Embryonic facial prominence (tissue), 1 donor: ENCODE measurements around the gene RNF111.

Source experiments
- DNase-seq: peaks from one replicate; pipeline ENCODE4 v3.0.0-alpha.2; 2016; ENCODE audit errors: extremely low spot score

The RNF111 gene

DNA sequence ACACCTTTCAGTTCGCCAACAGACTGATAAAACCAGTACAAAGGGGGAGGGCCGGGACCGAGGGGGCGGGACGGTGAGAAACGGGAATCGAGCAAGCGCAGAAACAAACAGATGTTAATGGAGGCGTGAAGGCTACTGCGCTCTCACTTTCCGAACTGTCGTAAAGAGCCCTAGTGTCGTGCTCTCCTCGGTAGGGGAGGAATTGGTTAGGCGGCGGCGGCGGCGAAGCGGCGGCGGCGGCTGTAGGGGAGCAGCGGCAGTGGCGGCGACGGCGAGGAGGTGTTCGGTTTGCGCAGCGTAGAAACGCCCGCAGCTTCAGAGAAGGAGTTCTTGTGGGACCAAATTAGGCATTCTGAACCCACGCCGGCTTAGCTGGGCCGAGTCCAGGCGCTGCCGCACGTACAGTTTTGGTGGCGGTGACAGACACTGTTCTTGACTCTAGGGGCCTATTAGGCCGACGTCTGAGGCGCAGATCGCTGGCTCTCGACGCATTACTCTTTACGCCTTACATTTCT is at the start of gene RNF111:
TSS of gene RNF111 (plus strand) at position 173 of the 515 bp plus-strand sequence. CDS start 43,160 bp downstream, outside the sequence.
- DNase-seq, result peak; percentile 93

- DNase-seq, result no peak
Observed at GRCh38 chr15:58947179-58947578, 40.3 kb upstream of the RNF111 start.

DNA sequence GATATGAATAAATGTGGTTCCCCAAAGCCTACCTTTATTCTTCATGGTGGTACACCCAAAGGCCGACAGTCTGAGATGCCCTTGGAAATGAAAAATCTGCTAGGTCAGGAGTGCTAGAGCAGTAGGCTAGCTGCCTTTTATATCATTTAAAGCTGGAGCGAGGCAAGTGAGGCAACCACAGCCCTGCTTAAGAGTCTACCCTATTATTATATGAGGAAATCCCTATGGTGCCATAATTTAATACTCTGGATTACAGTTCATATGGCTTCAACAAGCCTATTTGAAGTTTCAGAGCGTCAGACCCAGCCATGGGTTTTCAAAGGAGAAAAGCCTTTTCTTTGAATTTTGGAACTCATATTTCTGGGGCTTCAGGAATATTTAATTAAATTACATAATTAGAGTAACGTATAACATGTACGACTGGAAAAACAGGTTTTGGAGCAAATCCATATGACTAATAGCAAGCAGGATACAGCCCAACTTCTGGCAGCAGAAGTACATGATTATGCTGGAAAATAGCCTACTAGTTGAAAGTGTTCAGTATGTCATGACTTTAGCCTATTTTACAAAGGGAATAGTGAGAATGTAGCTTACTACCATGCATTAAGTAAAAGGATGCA is 36.0 kb upstream of the RNF111 start:
- DNase-seq, result peak; percentile 45

DNA sequence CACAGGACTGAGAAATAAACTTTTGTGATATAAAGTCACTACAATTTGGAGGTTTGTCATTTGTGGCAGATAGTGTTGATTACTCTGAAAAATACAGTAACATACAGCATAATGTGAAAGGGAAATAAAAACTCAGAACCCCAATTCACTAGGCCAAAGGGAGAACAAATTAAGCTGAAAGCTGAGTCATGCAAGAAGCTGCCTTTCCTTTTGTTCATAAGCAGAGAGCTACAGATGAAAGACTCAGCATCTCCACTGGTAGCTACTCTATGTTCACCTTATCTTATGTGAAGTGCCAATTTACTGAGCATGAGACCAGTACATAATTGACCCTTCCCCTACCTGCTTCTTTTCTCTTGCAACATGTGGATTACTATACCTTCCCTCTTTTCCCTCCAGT is 34.7 kb upstream of the RNF111 start:
- no peak for DNase-seq

- DNase-seq, result no peak
Observed at GRCh38 chr15:58957101-58957973, 30.1 kb upstream of the RNF111 start.

DNA sequence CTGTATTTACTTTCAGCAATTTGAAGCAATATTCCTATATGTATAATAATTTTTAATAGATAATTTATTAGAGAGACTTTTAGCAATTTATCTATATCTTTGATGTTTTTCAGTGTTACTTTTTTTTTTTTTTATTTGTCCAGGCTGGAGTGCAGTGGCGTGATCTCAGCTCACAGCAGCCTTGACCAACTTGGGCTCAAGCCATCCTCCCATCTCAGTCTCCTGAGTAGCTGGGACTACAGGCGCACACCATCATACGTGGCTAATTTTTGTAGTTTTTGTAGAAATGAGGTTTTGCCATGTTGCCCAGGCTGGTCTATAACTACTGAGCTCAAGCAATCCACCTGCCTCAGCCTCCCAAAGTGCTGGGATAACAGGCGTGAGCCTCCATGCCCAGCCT is 28.7 kb upstream of the RNF111 start:
- no peak for DNase-seq

GRCh38 chr15:58962136-58962535 is 25.3 kb upstream of the RNF111 start:
- no peak for DNase-seq

GRCh38 chr15:58962662-58963565 is 24.5 kb upstream of the RNF111 start:
- DNase-seq, result no peak

DNA sequence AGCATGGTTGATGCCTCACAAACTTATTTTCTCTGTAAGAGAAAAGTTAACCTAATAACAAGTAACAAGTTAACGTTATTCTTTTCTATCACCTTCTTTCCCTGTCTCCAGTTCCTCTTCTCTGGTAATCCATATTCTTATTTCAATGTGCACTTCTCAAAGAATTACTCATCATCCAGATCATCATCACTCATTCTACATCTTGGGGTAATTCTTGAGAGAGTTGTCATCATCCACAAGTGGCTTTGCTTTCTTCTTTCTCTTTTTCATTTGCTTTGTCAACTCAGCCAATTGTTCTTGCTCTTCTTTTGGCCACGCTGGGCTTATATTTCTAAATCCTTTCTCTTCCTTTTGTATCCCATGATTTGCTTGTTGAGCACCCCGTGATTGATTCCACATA is 20.8 kb upstream of the RNF111 start:
- no peak for DNase-seq

- no peak for DNase-seq
Observed at GRCh38 chr15:58967479-58967878, 20.0 kb upstream of the RNF111 start.

GRCh38 chr15:58977887-58978286 is 9.6 kb upstream of the RNF111 start:
- no peak for DNase-seq

DNA sequence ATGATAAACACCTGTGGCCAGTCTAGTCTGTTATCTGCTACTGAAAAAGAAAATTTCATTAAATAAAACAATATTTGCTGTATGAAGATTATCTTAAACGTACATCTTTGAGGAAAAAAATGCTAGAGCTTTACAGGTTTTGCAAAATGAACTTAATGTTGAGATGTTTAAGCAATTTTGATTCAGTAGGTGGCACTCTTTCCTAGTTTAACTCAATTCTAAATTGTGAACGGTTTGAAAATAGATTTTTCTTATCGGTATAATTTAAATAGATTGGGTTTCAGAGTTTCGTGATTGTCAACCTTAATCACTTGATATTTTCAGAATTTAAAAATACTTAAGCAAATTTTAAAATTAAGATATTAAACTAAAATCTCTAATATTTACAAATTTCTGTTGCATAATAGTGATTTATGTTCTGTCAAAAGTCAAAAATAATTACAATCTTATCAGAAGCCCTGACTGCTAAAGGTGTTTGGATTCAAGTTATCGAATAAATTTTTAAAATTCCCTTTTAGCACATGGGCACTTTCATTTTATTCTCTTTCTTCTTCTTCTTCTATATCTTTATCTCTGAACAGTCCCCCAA is 7.0 kb upstream of the RNF111 start:
- DNase-seq, result no peak

DNA sequence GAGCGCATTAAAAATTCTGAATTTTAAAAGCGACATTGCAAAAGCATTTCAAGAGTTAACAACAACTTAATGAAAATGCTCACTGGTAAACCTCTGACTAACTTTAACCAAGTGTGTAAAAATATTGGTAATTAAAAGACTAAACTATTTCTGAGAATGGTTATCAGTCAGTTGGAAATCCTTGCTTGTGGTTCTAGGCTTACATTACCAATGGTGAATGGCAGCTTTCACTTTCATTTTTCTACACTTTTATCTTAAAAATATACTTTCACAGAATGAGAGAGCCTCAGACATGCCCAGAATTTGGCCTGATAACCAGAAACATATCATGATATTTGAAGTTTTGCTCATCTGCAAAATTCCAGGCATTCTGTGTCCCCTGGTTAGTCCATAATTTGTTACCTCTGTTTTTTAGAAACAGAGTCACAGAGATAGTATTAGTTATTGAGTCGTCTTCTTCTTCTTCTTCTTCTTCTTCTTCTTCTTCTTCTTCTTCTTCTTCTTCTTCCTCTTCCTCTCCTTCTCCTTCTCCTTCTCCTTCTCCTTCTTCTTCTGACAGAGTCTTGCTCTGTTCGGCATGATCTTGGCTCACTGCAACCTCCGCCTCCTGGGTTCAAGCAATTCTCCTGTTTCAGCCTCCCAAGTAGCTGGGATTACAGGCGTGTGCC is 5.5 kb upstream of the RNF111 start:
- DNase-seq, result no peak

DNA sequence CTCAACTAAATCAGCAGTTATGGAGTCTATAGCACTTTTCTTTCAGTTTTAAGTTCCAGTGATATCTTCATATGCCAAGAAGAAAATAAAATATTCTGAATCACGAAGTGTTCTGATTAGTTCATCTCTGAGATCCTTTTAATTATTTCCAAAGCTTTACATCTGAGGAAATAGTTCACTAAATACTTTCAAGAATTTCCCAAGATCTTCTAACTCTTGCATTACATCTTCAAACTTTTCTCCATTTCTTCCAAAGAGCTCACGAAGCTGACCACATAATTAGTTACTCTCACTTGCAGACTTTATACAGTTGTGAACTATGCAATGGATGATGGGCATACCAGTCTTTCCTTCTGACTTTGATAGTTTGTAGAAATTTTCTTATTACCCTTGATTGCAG is 4.2 kb upstream of the RNF111 start:
- no peak for DNase-seq

DNA sequence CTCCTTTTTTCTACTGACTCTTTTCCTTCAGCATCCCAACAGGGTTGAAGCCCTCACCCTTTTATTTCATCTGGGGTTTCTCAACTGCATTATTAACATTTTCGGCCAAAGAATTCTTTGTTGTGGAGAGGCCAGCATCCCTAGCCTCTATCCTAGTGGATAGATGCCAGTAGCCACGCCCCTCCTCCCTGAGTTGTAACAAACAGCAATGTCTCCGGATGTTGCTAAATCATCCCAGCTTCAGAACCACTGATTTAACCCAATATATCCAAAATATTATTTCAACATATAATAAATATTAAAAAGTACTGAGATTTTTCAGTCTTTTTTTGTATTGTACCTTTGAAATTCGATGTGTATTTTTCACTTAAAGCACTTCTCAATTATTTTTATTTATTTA is 2.0 kb upstream of the RNF111 start:
- no peak for DNase-seq

- no peak for DNase-seq
Observed at GRCh38 chr15:58987036-58987435, 427 bp upstream of the RNF111 start.

DNA sequence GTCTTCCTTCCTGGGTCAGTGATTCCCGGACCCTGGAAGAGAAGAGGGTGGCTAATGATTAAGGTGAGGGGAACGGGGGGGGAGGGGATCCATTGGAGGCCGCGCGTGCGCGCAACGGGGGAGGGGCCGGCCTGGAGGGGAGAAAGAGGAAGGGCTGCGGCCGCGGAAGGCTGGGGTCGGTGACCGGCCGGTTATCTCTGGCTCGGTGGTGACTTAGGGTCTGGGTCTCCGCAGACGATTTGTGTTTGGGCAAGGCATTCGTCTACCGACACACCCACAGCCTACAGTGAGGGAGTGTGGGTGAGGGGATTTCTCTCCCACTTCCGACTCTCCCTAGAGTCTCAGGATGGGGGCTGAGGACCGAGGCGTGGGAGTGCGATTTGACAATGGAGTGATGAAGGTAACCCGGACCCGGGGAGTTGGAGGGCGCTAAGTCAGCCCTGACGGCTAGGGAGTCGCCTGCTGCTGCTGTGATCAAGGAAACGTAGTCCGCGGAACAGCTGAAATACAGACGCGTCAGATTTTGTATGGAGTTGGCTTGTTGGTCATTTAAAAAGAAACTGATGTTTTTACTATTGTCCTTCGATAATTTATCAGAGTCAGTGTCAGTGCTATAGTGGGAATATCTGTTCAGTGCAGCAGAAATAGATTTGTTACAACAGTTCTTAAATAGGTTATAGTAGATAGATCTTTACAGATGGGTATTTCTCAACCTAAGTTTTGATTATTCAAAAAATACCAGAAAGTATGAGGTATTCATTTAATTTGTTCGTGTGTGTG is 733 bp downstream of the RNF111 start:
- DNase-seq, result peak; percentile 13

GRCh38 chr15:58992181-58992580 is 4.7 kb downstream of the RNF111 start:
- no peak for DNase-seq

- DNase-seq, result no peak
Observed at GRCh38 chr15:58994906-58995453, 7.5 kb downstream of the RNF111 start.

DNA sequence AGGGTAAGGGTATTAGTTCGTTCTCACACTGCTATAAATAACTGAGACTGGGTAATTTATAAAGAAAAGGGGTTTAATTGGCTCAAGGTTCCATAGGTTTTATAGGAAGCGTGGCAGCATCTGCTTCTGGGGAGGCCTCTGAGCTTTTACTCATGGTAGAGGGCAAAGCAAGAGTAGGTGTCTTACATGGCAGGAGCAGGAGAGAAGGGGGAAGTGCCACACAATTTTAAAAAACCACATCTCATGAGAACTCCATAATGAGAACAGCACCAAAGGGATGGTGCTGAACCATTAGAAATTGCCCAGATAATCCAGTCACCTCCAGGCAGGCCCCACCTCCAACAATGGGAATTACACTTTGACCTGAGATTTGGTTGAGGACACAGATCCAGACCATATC is 12.2 kb downstream of the RNF111 start:
- no peak for DNase-seq
